HG03520 (cell line): Measurements from ENCODE around the gene COL9A2.
"Not testable (repeated sequence)": the region's sequence is repeated elsewhere in the genome, so short reads cannot be mapped to it uniquely, and the experiment has no call there.

ENCODE experiments used
- ATAC-seq: cut with Tn5 transposase; IDR thresholded peaks from one replicate; pipeline ENCODE4 v1.9.1; 2021; ENCODE audit warnings: mild to moderate bottlenecking, moderate library complexity; ENCODE audit not compliant: unreplicated experiment

COL9A2 gene

GRCh38 chr1:40316595-40317393 is at the start of gene COL9A2:
COL9A2 (minus strand) TSS chr1:40317286; CDS start chr1:40317197, 89 bp downstream.
- no peak for ATAC-seq

GRCh38 chr1:40363721-40364120 is 46.6 kb upstream of the COL9A2 start:
- ATAC-seq: peak; percentile 87

GRCh38 chr1:40362699-40363098 is 45.6 kb upstream of the COL9A2 start:
- ATAC-seq: no peak

- no peak for ATAC-seq
Observed at GRCh38 chr1:40362199-40362598, 45.1 kb upstream of the COL9A2 start.

- ATAC-seq: no peak
Observed at GRCh38 chr1:40361637-40362036, 44.6 kb upstream of the COL9A2 start.

GRCh38 chr1:40361201-40361600 is 44.1 kb upstream of the COL9A2 start:
- ATAC-seq: no peak

- ATAC-seq: no peak
Observed at GRCh38 chr1:40360631-40361030, 43.5 kb upstream of the COL9A2 start.

GRCh38 chr1:40357625-40358024 is 40.5 kb upstream of the COL9A2 start:
- no peak for ATAC-seq

GRCh38 chr1:40353082-40353481 is 36.0 kb upstream of the COL9A2 start:
- no peak for ATAC-seq

- no peak for ATAC-seq
Observed at GRCh38 chr1:40352126-40352525, 35.0 kb upstream of the COL9A2 start.

GRCh38 chr1:40351124-40351523 is 34.0 kb upstream of the COL9A2 start:
- ATAC-seq: no peak

- no peak for ATAC-seq
Observed at GRCh38 chr1:40350391-40350790, 33.3 kb upstream of the COL9A2 start.

GRCh38 chr1:40344597-40344996 is 27.5 kb upstream of the COL9A2 start:
- ATAC-seq: no peak

- not testable (repeated sequence) for ATAC-seq
Observed at GRCh38 chr1:40342381-40342717, 25.3 kb upstream of the COL9A2 start.

GRCh38 chr1:40341491-40342380 is 24.6 kb upstream of the COL9A2 start:
- ATAC-seq: no peak

GRCh38 chr1:40339420-40340323 is 22.6 kb upstream of the COL9A2 start:
- ATAC-seq: no peak

GRCh38 chr1:40338745-40339419 is 21.8 kb upstream of the COL9A2 start:
- peak; percentile 43 for ATAC-seq

GRCh38 chr1:40337443-40337842 is 20.4 kb upstream of the COL9A2 start:
- ATAC-seq: no peak

- ATAC-seq: no peak
Observed at GRCh38 chr1:40332695-40333094, 15.6 kb upstream of the COL9A2 start.

- ATAC-seq: not testable (repeated sequence)
Observed at GRCh38 chr1:40331403-40331802, 14.3 kb upstream of the COL9A2 start.
